Breast epithelium (tissue), 4 donors: ENCODE measurements around the gene COPS3. TPM values are rescaled to one million over a fixed set of nuclear protein-coding genes. Genes with fewer than 3 reads are reported as not detected.

Experiments
- DNase-seq, 2 donors: peaks; one replicate each; pipeline ENCODE4 v3.0.0-alpha.2; 2019; ENCODE audit warnings: low spot score in 2 of 2
- H3K27ac ChIP-seq, 2 donors: fragments of 200-600 bp; sonication (generic) in 1 of 2; one replicate each; pipeline ENCODE4 v1.5.1; 2016 to 2019; ENCODE audit warnings: mild to moderate bottlenecking in 1 of 2
- H3K27me3 ChIP-seq, 2 donors: fragments of 200-600 bp; sonication (generic) in 1 of 2; one replicate each; pipeline versions ENCODE4 v1.5.1 to v1.6.0; 2017 to 2019; ENCODE audit warnings: control low read depth in 1 of 2, mild to moderate bottlenecking in 1 of 2
- H3K36me3 ChIP-seq: fragments of 200-600 bp; one replicate; pipeline ENCODE4 v1.5.1; 2019
- H3K4me1 ChIP-seq, 2 donors: fragments of 200-600 bp; sonication (generic); one replicate each; pipeline ENCODE4 v1.5.1; 2016 to 2019; ENCODE audit warnings: control low read depth in 1 of 2
- H3K4me3 ChIP-seq, 3 donors: fragments of 200-600 bp; sonication (generic); 1 replicate in 2 of 3; 2 replicates in 1 of 3; pipeline ENCODE4 v1.5.1; 2016 to 2019; ENCODE audit warnings: mild to moderate bottlenecking in 3 of 3, moderate library complexity in 2 of 3
- H3K9me3 ChIP-seq, 2 donors: fragments of 200-600 bp; sonication (generic) in 1 of 2; one replicate each; pipeline ENCODE4 v1.5.1; 2016 to 2019; ENCODE audit warnings: control low read depth in 1 of 2
- CTCF ChIP-seq, 3 donors: fragments of 450-650 bp; IDR thresholded peaks; one replicate each; pipeline ENCODE4 v1.5.1; 2016 to 2017; ENCODE audit warnings: antibody characterized with exemption in 3 of 3, mild to moderate bottlenecking in 3 of 3, moderate library complexity in 3 of 3
- POLR2A ChIP-seq: fragments of 450-650 bp; IDR thresholded peaks from one replicate; pipeline ENCODE4 v1.6.1; 2016; ENCODE audit warnings: antibody characterized with exemption, mild to moderate bottlenecking, moderate library complexity
- POLR2AphosphoS5 ChIP-seq, 3 donors: sonication (generic); formaldehyde crosslinking; IDR thresholded peaks; one replicate each; pipeline ENCODE4 v1.6.1; 2017; ENCODE audit warnings: antibody characterized with exemption in 3 of 3
- intact Hi-C: fragments of 100-400 bp; cut with DNase I; formaldehyde crosslinking; loops from one replicate; pipeline ENCODE4 v1.15.1; 2023; ENCODE audit warnings: low total_unique reads
- total RNA-seq, 3 donors: library from RNA; depleted of rRNA; stranded (reverse); fragments of >200 nt; gene quantifications; one replicate each; pipeline ENCODE4 v1.1.0, GENCODE V29; 2016

COPS3 gene
- total RNA-seq, 3 donors from 2014 or later = 59.6 to 61.3 (median 60.6) TPM

GRCh38 chr17:17220529-17220928 is 60.5 kb downstream of the COPS3 start:
- no peaks in the 10 kb centered on the region for H3K4me1 ChIP-seq
- intact Hi-C loops = no loop called here
- H3K4me3 ChIP-seq = no peak overlapping the region
- DNase-seq = no peak
- TF ChIP-seq POLR2AphosphoS5 (IDR thresholded peaks at IDR 0.05) (no peak), POLR2A (no peak), CTCF (IDR thresholded peaks at IDR 0.05) (no peak)
- H3K27ac ChIP-seq = no peak overlapping the region
- no peaks in the 10 kb centered on the region for H3K27me3 ChIP-seq
- peaks cover 26% of the 10 kb centered on the region for H3K36me3 ChIP-seq
- H3K9me3 ChIP-seq = no peaks in the 10 kb centered on the region

GRCh38 chr17:17217995-17218394 is 63.1 kb downstream of the COPS3 start:
- Histone ChIP-seq H3K27me3 (no peaks in the 10 kb centered on the region), H3K4me1 (no peaks in the 10 kb centered on the region), H3K9me3 (no peaks in the 10 kb centered on the region), H3K36me3 (peaks cover 19% of the 10 kb centered on the region), H3K4me3 (no peak overlapping the region), H3K27ac (no peak overlapping the region)
- no peak for TF ChIP-seq POLR2A
- TF ChIP-seq POLR2AphosphoS5 (IDR thresholded peaks at IDR 0.05) = no peak
- no peak for TF ChIP-seq CTCF (IDR thresholded peaks at IDR 0.05)
- no peak for DNase-seq
- intact Hi-C loops = no loop called here

- TF ChIP-seq CTCF (IDR thresholded peaks at IDR 0.05) = no peak
- no peak for TF ChIP-seq POLR2A
- TF ChIP-seq POLR2AphosphoS5 (IDR thresholded peaks at IDR 0.05) = no peak
- no peak overlapping the region for H3K27ac ChIP-seq
- H3K36me3 ChIP-seq = peaks cover 14% of the 10 kb centered on the region
- no peaks in the 10 kb centered on the region for H3K9me3 ChIP-seq
- intact Hi-C loops = no loop called here
- H3K27me3 ChIP-seq = no peaks in the 10 kb centered on the region
- no peaks in the 10 kb centered on the region for H3K4me1 ChIP-seq
- no peak for DNase-seq
- H3K4me3 ChIP-seq = no peak overlapping the region
Measured at GRCh38 chr17:17216776-17217175, 64.3 kb downstream of the COPS3 start.

- Histone ChIP-seq H3K36me3 (peaks cover 14% of the 10 kb centered on the region), H3K4me1 (no peaks in the 10 kb centered on the region), H3K9me3 (no peaks in the 10 kb centered on the region), H3K27me3 (no peaks in the 10 kb centered on the region), H3K4me3 (no peak overlapping the region), H3K27ac (no peak overlapping the region)
- TF ChIP-seq CTCF (IDR thresholded peaks at IDR 0.05) (no peak), POLR2A (no peak), POLR2AphosphoS5 (IDR thresholded peaks at IDR 0.05) (no peak)
- DNase-seq = no peak
- intact Hi-C loops = no loop called here
Measured at GRCh38 chr17:17216236-17216635, 64.8 kb downstream of the COPS3 start.

GRCh38 chr17:17215575-17215974 is 65.5 kb downstream of the COPS3 start:
- Histone ChIP-seq H3K4me1 (no peaks in the 10 kb centered on the region), H3K27ac (no peak overlapping the region), H3K36me3 (peaks cover 14% of the 10 kb centered on the region), H3K27me3 (no peaks in the 10 kb centered on the region), H3K9me3 (no peaks in the 10 kb centered on the region), H3K4me3 (no peak overlapping the region)
- no peak for TF ChIP-seq POLR2A
- TF ChIP-seq CTCF (IDR thresholded peaks at IDR 0.05) = no peak
- no peak for TF ChIP-seq POLR2AphosphoS5 (IDR thresholded peaks at IDR 0.05)
- intact Hi-C loops = no loop called here
- DNase-seq = no peak
